Measurements from ENCODE around the gene BPIFB2.

GRCh38 chr20:33010133-33010504 lies 2.6 kb downstream of the BPIFB2 start:
- TF ChIP-seq CTCF (conservative IDR thresholded peaks at IDR 0.05 in 1 of 2, IDR thresholded peaks at IDR 0.05 in 1 of 2; ENCODE audit: low read depth in 1 of 2, low read length in 2 of 2) = no peak
- TF ChIP-seq EZH2 (IDR thresholded peaks at IDR 0.05; ENCODE audit: low read length, missing control alignments) = no peak

Measured in fibroblast of lung (primary cell).